RWPE2 (cell line): Measurements from ENCODE around the gene MORN1.

Source experiments
- ATAC-seq: fragments of 200-7000 bp; cut with Tn5 transposase; 3 replicates; pipeline ENCODE4 v1.9.1; 2021; ENCODE audit warnings: low read depth
- DNase-seq: peaks from one replicate; pipeline ENCODE4 v3.0.0-alpha.2; 2020; ENCODE audit warnings: low spot score
- H3K27ac ChIP-seq: fragments of 450-650 bp; 2 replicates; pipeline ENCODE4 v1.5.1; 2017; ENCODE audit warnings: mild to moderate bottlenecking; ENCODE audit not compliant: poor library complexity, severe bottlenecking
- H3K27me3 ChIP-seq: fragments of 250-450 bp; sonication (Bioruptor Pico); 2 replicates; pipeline ENCODE4 v1.5.1; 2021; ENCODE audit warnings: mild to moderate bottlenecking, moderate library complexity; ENCODE audit not compliant: insufficient read depth, poor library complexity, severe bottlenecking
- H3K36me3 ChIP-seq: fragments of 250-450 bp; sonication (Bioruptor Pico); 2 replicates; pipeline ENCODE4 v1.5.1; 2020; ENCODE audit warnings: low read depth, mild to moderate bottlenecking, moderate library complexity
- H3K4me1 ChIP-seq: fragments of 250-450 bp; sonication (Bioruptor Pico); 2 replicates; pipeline ENCODE4 v1.5.1; 2021; ENCODE audit warnings: mild to moderate bottlenecking, moderate library complexity; ENCODE audit not compliant: insufficient read depth, poor library complexity, severe bottlenecking
- H3K4me3 ChIP-seq: fragments of 250-450 bp; sonication (Bioruptor Pico); 2 replicates; pipeline ENCODE4 v1.5.1; 2021; ENCODE audit warnings: mild to moderate bottlenecking, moderate library complexity; ENCODE audit not compliant: severe bottlenecking
- H3K9me3 ChIP-seq: fragments of 250-450 bp; sonication (Bioruptor Pico); 2 replicates; pipeline ENCODE4 v1.5.1; 2021; ENCODE audit warnings: mild to moderate bottlenecking, moderate library complexity; ENCODE audit not compliant: severe bottlenecking
- CTCF ChIP-seq: fragments of 450-650 bp; IDR thresholded peaks from one replicate; pipeline ENCODE4 v1.5.1; 2017; ENCODE audit warnings: mild to moderate bottlenecking, moderate library complexity; ENCODE audit not compliant: poor library complexity, severe bottlenecking

MORN1 gene

GRCh38 chr1:2406451-2407041, 15.2 kb upstream of the MORN1 start:
- peaks cover 10% of the 10 kb centered on the region for H3K4me1 ChIP-seq
- no peak overlapping the region for H3K4me3 ChIP-seq
- H3K27ac ChIP-seq: no peak overlapping the region
- TF ChIP-seq CTCF: peak; percentile 13
- DNase-seq (no peak), ATAC-seq (no peak; the same call in 2 of the 3 replicates)
- peaks cover 48% of the 10 kb centered on the region for H3K36me3 ChIP-seq
- no peaks in the 10 kb centered on the region for H3K27me3 ChIP-seq
- H3K9me3 ChIP-seq: no peaks in the 10 kb centered on the region

- Histone ChIP-seq H3K27me3 (no peaks in the 10 kb centered on the region), H3K27ac (peak overlapping the region; percentile 57), H3K36me3 (peaks cover 52% of the 10 kb centered on the region), H3K4me3 (no peak overlapping the region), H3K9me3 (no peaks in the 10 kb centered on the region), H3K4me1 (peaks cover 10% of the 10 kb centered on the region)
- DNase-seq (no peak), ATAC-seq (no peak)
- no peak for TF ChIP-seq CTCF
These were observed 14.4 kb upstream of the MORN1 start for GRCh38 chr1:2405588-2406295.

- Histone ChIP-seq H3K4me3 (no peak overlapping the region), H3K9me3 (no peaks in the 10 kb centered on the region), H3K4me1 (peaks cover 10% of the 10 kb centered on the region), H3K36me3 (peaks cover 59% of the 10 kb centered on the region), H3K27ac (peak overlapping the region; percentile 57), H3K27me3 (no peaks in the 10 kb centered on the region)
- DNase-seq (no peak), ATAC-seq (no peak)
- no peak for TF ChIP-seq CTCF
These were observed 13.6 kb upstream of the MORN1 start for GRCh38 chr1:2404890-2405511.

GRCh38 chr1:2404142-2404889, 13.0 kb upstream of the MORN1 start:
- ATAC-seq (no peak; the same call in 2 of the 3 replicates), DNase-seq (no peak)
- no peak for TF ChIP-seq CTCF
- no peaks in the 10 kb centered on the region for H3K9me3 ChIP-seq
- H3K27ac ChIP-seq: peak overlapping the region; percentile 57
- H3K36me3 ChIP-seq: peaks cover 66% of the 10 kb centered on the region
- no peak overlapping the region for H3K4me3 ChIP-seq
- H3K27me3 ChIP-seq: no peaks in the 10 kb centered on the region
- peaks cover 10% of the 10 kb centered on the region for H3K4me1 ChIP-seq
